ENCODE data around the gene CHCHD3.
"Not testable (repeated sequence)": the region's sequence is repeated elsewhere in the genome, so short reads cannot be mapped to it uniquely, and the experiment has no call there.

CHCHD3 gene

GRCh38 chr7:132901241-132901640 is 180.6 kb downstream of the CHCHD3 start:
- DNase-seq (ENCODE audit: low spot score), result no peak

GRCh38 chr7:132899833-132900232 is 182.1 kb downstream of the CHCHD3 start:
- no peak for DNase-seq (ENCODE audit: low spot score)

GRCh38 chr7:132898641-132899175 is 183.2 kb downstream of the CHCHD3 start:
- not testable (repeated sequence) for DNase-seq (ENCODE audit: low spot score)

GRCh38 chr7:132897093-132897687 is 184.7 kb downstream of the CHCHD3 start:
- no peak for DNase-seq (ENCODE audit: low spot score)

- DNase-seq (ENCODE audit: low spot score), result no peak
These were observed 186.7 kb downstream of the CHCHD3 start for GRCh38 chr7:132895231-132895630.

GRCh38 chr7:132893560-132893959 is 188.3 kb downstream of the CHCHD3 start:
- DNase-seq (ENCODE audit: low spot score), result no peak

- not testable (repeated sequence) for DNase-seq (ENCODE audit: low spot score)
These were observed 189.1 kb downstream of the CHCHD3 start for GRCh38 chr7:132892744-132893143.

GRCh38 chr7:132891554-132891953 is 190.3 kb downstream of the CHCHD3 start:
- DNase-seq (ENCODE audit: low spot score), result no peak

GRCh38 chr7:132882714-132883428 is 199.0 kb downstream of the CHCHD3 start:
- no peak for DNase-seq (ENCODE audit: low spot score)

GRCh38 chr7:132881317-132881716 is 200.6 kb downstream of the CHCHD3 start:
- no peak for DNase-seq (ENCODE audit: low spot score)

GRCh38 chr7:132879579-132879978 is 202.3 kb downstream of the CHCHD3 start:
- no peak for DNase-seq (ENCODE audit: low spot score)

- DNase-seq (ENCODE audit: low spot score), result no peak
These were observed 203.5 kb downstream of the CHCHD3 start for GRCh38 chr7:132878204-132878919.

GRCh38 chr7:132877573-132877972 is 204.3 kb downstream of the CHCHD3 start:
- no peak for DNase-seq (ENCODE audit: low spot score)

- no peak for DNase-seq (ENCODE audit: low spot score)
These were observed 205.3 kb downstream of the CHCHD3 start for GRCh38 chr7:132876576-132876975.

GRCh38 chr7:132872034-132872433 is 209.9 kb downstream of the CHCHD3 start:
- DNase-seq (ENCODE audit: low spot score), result no peak

- no peak for DNase-seq (ENCODE audit: low spot score)
These were observed 210.5 kb downstream of the CHCHD3 start for GRCh38 chr7:132871419-132871818.

- DNase-seq (ENCODE audit: low spot score), result no peak
These were observed 212.6 kb downstream of the CHCHD3 start for GRCh38 chr7:132869166-132869861.

GRCh38 chr7:132866551-132866950 is 215.3 kb downstream of the CHCHD3 start:
- DNase-seq (ENCODE audit: low spot score), result no peak

- no peak for DNase-seq (ENCODE audit: low spot score)
These were observed 215.8 kb downstream of the CHCHD3 start for GRCh38 chr7:132866144-132866531.

GRCh38 chr7:132865366-132866143 is 216.3 kb downstream of the CHCHD3 start:
- no peak for DNase-seq (ENCODE audit: low spot score)

GRCh38 chr7:132861940-132862554 is 219.8 kb downstream of the CHCHD3 start:
- no peak for DNase-seq (ENCODE audit: low spot score)

Measured in RKO (cell line).